Nephron progenitor cell (in vitro differentiated cells): ENCODE measurements around the gene EPB41L5.
A peak's percentile ranks its signal among the peaks of the same experiment; 100 is the strongest.
"Not testable (repeated sequence)": the region's sequence is repeated elsewhere in the genome, so short reads cannot be mapped to it uniquely, and the experiment has no call there.

Experiments
- DNase-seq: peaks from one replicate; pipeline ENCODE4 v3.0.0; 2021
- H3K27ac Mint-ChIP-seq: 2 replicates; pipeline ENCODE4 v1.8.0; 2021; ENCODE audit warnings: mild to moderate bottlenecking, moderate library complexity, mixed read lengths
- H3K27me3 Mint-ChIP-seq: 2 replicates; pipeline ENCODE4 v1.8.0; 2021; ENCODE audit warnings: mild to moderate bottlenecking, low read depth, mixed read lengths; ENCODE audit not compliant: poor library complexity
- H3K36me3 Mint-ChIP-seq: 2 replicates; pipeline ENCODE4 v1.8.0; 2021; ENCODE audit warnings: low read depth, mixed read lengths
- H3K4me1 Mint-ChIP-seq: 2 replicates; pipeline ENCODE4 v1.8.0; 2021; ENCODE audit warnings: mixed read lengths
- H3K4me3 Mint-ChIP-seq: 2 replicates; pipeline ENCODE4 v1.8.0; 2021; ENCODE audit warnings: mild to moderate bottlenecking, moderate library complexity, mixed read lengths
- H3K9me3 Mint-ChIP-seq: 2 replicates; pipeline ENCODE4 v1.8.0; 2021; ENCODE audit warnings: mild to moderate bottlenecking, moderate library complexity, mixed read lengths
- TF ChIP-seq, protein P1 (sequence below): fragments of 200-600 bp; sonication (generic); IDR thresholded peaks from 2 replicates; pipeline ENCODE4 v1.5.0; 2021; ENCODE audit warnings: antibody characterized with exemption

The EPB41L5 gene

DNA sequence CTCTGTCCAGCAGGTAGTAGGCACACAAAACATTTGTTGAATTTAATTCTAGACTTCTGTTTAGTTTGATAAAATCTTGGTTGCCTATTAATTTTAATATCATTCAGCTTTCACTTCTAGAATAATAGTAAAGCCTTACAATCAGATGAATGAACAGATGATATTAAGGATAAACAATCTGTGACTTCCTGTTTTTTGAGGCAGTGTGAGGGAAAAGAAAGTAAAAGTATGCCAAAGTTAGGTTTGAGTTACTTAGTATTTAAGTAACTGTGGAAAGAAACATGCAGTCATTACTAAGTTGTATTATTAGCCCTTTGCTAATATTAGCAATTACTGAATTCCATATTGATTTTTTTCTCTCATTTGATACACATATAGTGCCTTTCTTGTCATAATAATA lies 31.5 kb downstream of the EPB41L5 start:
- H3K27ac Mint-ChIP-seq, result no peak overlapping the region
- DNase-seq, result no peak
- H3K27me3 Mint-ChIP-seq, result peaks cover 3% of the 10 kb centered on the region
- TF ChIP-seq, protein P1, sequence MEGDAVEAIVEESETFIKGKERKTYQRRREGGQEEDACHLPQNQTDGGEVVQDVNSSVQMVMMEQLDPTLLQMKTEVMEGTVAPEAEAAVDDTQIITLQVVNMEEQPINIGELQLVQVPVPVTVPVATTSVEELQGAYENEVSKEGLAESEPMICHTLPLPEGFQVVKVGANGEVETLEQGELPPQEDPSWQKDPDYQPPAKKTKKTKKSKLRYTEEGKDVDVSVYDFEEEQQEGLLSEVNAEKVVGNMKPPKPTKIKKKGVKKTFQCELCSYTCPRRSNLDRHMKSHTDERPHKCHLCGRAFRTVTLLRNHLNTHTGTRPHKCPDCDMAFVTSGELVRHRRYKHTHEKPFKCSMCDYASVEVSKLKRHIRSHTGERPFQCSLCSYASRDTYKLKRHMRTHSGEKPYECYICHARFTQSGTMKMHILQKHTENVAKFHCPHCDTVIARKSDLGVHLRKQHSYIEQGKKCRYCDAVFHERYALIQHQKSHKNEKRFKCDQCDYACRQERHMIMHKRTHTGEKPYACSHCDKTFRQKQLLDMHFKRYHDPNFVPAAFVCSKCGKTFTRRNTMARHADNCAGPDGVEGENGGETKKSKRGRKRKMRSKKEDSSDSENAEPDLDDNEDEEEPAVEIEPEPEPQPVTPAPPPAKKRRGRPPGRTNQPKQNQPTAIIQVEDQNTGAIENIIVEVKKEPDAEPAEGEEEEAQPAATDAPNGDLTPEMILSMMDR, result no peak
- H3K36me3 Mint-ChIP-seq, result peaks cover 84% of the 10 kb centered on the region
- no peaks in the 10 kb centered on the region for H3K4me1 Mint-ChIP-seq
- H3K9me3 Mint-ChIP-seq, result peaks cover 49% of the 10 kb centered on the region
- no peak overlapping the region for H3K4me3 Mint-ChIP-seq

DNA sequence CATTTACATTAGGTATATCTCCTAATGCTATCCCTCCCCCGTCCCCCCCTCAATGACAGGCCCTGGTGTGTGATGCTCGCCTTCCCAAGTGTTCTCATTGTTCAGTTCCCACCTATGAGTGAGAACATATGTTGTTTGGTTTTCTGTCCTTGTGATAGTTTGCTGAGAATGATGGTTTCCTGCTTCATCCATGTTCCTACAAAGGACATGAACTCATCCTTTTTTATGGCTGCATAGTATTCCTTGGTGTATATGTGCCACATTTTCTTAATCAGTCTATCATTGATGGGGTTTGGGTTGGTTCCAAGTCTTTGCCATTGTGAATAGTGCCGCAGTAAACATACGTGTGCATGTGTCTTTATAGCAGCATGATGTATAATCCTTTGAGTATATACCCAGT lies 32.9 kb downstream of the EPB41L5 start:
- Mint-ChIP-seq H3K9me3 (peaks cover 62% of the 10 kb centered on the region), H3K36me3 (peaks cover 91% of the 10 kb centered on the region)
- H3K27ac Mint-ChIP-seq, H3K4me3 Mint-ChIP-seq, DNase-seq, H3K4me1 Mint-ChIP-seq, H3K27me3 Mint-ChIP-seq: not testable (repeated sequence)

DNA sequence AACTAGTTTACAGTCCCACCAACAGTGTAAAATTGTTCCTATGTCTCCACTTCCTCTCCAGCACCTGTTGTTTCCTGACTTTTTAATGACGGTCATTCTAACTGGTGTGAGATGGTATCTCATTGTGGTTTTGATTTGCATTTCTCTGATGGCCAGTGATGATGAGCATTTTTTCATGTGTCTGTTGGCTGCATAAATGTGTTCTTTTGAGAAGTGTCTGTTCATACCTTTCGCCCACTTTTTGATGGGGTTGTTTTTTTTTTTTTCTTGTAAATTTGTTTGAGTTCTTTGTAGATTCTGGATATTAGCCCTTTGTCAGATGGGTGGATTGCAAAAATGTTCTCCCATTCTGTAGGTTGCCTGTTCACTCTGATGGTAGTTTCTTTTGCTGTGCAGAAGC lies 33.4 kb downstream of the EPB41L5 start:
- not testable (repeated sequence) for H3K27me3 Mint-ChIP-seq, H3K4me3 Mint-ChIP-seq, DNase-seq, H3K4me1 Mint-ChIP-seq, H3K27ac Mint-ChIP-seq
- H3K36me3 Mint-ChIP-seq, result peaks cover 95% of the 10 kb centered on the region
- H3K9me3 Mint-ChIP-seq, result peaks cover 67% of the 10 kb centered on the region

DNA sequence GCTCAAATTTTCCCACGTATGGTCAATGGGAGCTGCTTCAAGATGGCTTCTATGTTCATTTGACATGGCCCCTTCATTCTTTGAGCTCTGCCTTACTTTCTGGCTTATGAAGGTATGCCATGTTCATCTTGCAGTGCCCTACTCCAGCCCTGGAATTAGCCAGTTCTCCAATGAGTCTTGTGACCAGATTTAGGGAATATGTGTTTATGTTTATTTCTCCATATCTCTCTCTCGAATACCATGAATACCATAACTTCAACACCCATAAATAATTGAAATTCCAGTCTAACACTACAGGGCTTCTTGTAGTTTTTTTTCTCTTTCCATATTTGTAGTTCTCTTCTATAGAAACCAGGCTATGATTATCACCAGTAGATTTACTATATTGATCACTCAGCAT lies 39.7 kb downstream of the EPB41L5 start:
- TF ChIP-seq, protein P1, result no peak
- H3K4me3 Mint-ChIP-seq, result no peak overlapping the region
- H3K27ac Mint-ChIP-seq, result no peak overlapping the region
- peaks cover 100% of the 10 kb centered on the region for H3K36me3 Mint-ChIP-seq
- H3K27me3 Mint-ChIP-seq, result peaks cover 3% of the 10 kb centered on the region
- no peak for DNase-seq
- H3K9me3 Mint-ChIP-seq, result peaks cover 95% of the 10 kb centered on the region
- H3K4me1 Mint-ChIP-seq, result no peaks in the 10 kb centered on the region

DNA sequence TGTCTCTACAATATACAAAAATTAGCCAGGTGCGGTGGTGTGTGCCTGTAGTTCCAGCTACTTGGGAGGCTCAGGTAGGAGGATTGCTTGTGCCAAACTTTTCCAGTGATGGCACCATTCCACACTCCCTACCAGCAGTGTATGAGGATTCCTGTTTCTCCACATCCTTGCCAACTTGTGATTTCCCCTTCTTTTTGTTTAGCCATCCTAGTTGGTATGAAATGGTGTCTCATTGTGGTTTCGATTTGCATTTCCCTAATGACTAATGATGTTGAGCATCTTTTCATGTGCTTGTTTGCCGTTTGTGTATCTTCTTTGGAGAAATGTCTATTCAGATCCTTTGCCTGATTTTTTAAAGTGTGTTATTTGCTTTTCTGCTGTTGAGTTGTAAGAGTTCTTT lies 41.0 kb downstream of the EPB41L5 start:
- Mint-ChIP-seq H3K9me3 (peaks cover 82% of the 10 kb centered on the region), H3K36me3 (peaks cover 95% of the 10 kb centered on the region), H3K27me3 (peaks cover under 1% of the 10 kb centered on the region), H3K27ac (no peak overlapping the region), H3K4me3 (no peak overlapping the region), H3K4me1 (no peaks in the 10 kb centered on the region)
- TF ChIP-seq, protein P1, result no peak
- no peak for DNase-seq

DNA sequence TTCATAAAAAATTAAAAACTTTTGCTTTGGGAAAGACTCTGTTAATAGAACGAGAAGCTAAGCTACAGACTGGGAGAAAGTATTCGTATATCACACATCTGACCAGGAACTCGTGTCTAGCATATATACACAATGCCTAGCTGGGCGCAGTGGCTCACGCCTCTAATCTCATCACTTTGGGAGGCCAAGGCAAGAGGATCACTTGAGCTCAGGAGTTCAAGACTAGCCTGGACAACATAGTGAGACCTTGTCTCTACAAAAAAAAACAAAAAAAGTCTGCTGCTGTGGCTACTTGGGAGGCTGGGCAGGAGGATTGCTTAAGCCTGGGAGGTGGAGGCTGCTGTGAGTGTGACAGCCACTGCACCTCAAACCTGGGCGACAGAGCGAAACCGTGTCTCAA lies 46.6 kb downstream of the EPB41L5 start:
- peaks cover 33% of the 10 kb centered on the region for H3K9me3 Mint-ChIP-seq
- DNase-seq, result no peak
- no peak overlapping the region for H3K4me3 Mint-ChIP-seq
- TF ChIP-seq, protein P1, result no peak
- H3K27me3 Mint-ChIP-seq, result no peaks in the 10 kb centered on the region
- H3K4me1 Mint-ChIP-seq, result peaks cover 11% of the 10 kb centered on the region
- H3K36me3 Mint-ChIP-seq, result peaks cover 62% of the 10 kb centered on the region
- peak overlapping the region; percentile 24 for H3K27ac Mint-ChIP-seq

DNA sequence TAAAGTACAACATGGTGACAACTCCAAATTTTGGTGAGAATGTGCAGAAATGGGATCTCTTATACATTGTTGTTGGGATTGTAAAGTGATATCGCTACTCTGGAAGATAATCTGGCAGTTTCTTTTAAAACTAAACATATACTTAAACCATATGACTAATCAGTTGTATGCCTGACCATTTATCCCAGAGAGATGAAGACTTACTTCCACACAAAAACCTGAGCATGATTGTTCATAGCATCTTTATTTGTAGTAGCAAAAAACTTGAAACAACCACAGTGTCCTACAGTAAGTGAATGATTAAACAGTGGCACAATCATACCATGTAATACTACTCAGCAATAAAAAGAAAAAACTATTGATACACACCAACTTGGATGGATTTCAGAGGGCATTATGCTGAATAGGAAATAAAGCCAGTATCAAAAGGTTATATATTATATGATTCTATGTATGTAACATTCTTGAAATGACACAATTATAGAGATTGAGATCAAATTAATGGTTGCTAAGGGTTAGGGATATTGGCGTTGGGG lies 47.3 kb downstream of the EPB41L5 start:
- TF ChIP-seq, protein P1, result no peak
- Mint-ChIP-seq H3K9me3 (peaks cover 26% of the 10 kb centered on the region), H3K4me1 (peaks cover 18% of the 10 kb centered on the region), H3K36me3 (peaks cover 57% of the 10 kb centered on the region), H3K27ac (peak overlapping the region; percentile 24), H3K27me3 (no peaks in the 10 kb centered on the region), H3K4me3 (no peak overlapping the region)
- DNase-seq, result no peak
